ENCODE results near the gene EPC2.

EPC2 gene

DNA sequence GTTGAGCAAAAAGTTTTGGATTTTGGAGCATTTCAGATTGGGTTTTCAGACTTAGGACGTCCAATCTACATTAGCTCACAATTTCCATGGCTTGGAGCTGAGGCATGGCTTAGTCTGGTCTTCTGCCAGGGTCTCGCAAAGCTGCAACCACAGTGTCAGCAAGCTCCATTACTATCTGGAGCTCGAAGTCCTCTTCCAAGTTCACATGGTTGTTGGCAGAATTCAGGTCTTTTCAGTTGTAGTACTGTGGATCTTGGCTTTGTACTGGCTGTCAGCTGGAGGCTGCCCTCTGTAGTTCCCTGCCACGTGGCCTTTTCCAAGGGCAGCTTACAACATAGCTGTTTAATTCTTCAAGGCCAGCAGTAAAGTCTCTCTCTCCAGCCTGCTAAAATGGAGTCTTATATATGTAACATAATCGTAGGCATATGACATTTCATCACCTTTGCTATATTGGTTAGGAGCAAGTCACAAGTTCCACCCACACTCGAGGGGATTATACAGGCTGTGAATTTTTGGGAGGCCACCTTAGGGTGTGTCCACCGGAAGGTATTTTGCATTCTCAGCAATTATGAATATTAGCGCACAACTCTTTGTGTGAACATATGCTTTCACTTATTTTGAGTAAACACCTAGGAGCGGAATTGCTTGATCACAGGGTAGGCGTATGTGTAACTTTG, 41.5 kb upstream of the EPC2 start:
- H3K9me2 ChIP-seq (replicated peaks; ENCODE audit: control insufficient read depth, low read length): no peaks in the 10 kb centered on the region
- no peaks in the 10 kb centered on the region for H3K9me3 ChIP-seq (ENCODE audit: control insufficient read depth, insufficient read depth, low read length)
- no peak overlapping the region for H3K4me3 ChIP-seq (ENCODE audit: low read length)
- no peaks in the 10 kb centered on the region for H3K79me2 ChIP-seq (ENCODE audit: control insufficient read depth, low read length)
- H3K36me3 ChIP-seq (ENCODE audit: control insufficient read depth, low read length): no peaks in the 10 kb centered on the region
- no peak overlapping the region for H3K4me2 ChIP-seq (ENCODE audit: low read length)
- no peaks in the 10 kb centered on the region for H3K27me3 ChIP-seq (ENCODE audit: control insufficient read depth, low read length)
- H3K27ac ChIP-seq (ENCODE audit: low read depth, low read length): no peak overlapping the region
- peaks cover 10% of the 10 kb centered on the region for H3K4me1 ChIP-seq (ENCODE audit: control insufficient read depth, low read length)
- H4K20me1 ChIP-seq (ENCODE audit: control insufficient read depth, insufficient read depth, low read depth, low read length): no peaks in the 10 kb centered on the region
- H3F3A ChIP-seq (ENCODE audit: control insufficient read depth, insufficient read depth): no peaks in the 10 kb centered on the region
- TF ChIP-seq EZH2phosphoT487 (IDR thresholded peaks at IDR 0.05; ENCODE audit: borderline replicate concordance, low read length): no peak
- TF ChIP-seq, protein P1, sequence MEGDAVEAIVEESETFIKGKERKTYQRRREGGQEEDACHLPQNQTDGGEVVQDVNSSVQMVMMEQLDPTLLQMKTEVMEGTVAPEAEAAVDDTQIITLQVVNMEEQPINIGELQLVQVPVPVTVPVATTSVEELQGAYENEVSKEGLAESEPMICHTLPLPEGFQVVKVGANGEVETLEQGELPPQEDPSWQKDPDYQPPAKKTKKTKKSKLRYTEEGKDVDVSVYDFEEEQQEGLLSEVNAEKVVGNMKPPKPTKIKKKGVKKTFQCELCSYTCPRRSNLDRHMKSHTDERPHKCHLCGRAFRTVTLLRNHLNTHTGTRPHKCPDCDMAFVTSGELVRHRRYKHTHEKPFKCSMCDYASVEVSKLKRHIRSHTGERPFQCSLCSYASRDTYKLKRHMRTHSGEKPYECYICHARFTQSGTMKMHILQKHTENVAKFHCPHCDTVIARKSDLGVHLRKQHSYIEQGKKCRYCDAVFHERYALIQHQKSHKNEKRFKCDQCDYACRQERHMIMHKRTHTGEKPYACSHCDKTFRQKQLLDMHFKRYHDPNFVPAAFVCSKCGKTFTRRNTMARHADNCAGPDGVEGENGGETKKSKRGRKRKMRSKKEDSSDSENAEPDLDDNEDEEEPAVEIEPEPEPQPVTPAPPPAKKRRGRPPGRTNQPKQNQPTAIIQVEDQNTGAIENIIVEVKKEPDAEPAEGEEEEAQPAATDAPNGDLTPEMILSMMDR (IDR thresholded peaks at IDR 0.05; ENCODE audit: low read depth, low read length, poor library complexity, severe bottlenecking): no peak

DNA sequence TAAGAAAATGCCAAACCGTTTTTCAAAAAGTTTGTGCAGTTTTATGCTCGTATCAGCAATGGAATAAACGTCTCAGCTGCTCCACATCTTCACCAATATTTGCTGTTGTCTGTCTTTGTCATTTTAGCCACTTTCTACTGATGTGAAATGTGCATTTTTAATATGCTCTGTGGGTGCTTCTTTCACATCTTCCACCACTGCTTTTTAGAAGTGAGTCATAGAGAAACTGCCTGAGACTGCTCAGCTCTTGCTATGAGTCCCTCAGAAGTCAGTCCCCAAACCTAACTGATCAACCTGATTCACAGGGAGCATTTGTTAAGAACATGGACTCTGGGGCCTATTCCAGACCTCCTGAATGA, 41.0 kb upstream of the EPC2 start:
- TF ChIP-seq, protein P1 (IDR thresholded peaks at IDR 0.05; ENCODE audit: low read depth, low read length, poor library complexity, severe bottlenecking): no peak
- TF ChIP-seq EZH2phosphoT487 (IDR thresholded peaks at IDR 0.05; ENCODE audit: borderline replicate concordance, low read length): no peak
- H3K36me3 ChIP-seq (ENCODE audit: control insufficient read depth, low read length): no peaks in the 10 kb centered on the region
- no peaks in the 10 kb centered on the region for H3K9me2 ChIP-seq (replicated peaks; ENCODE audit: control insufficient read depth, low read length)
- no peaks in the 10 kb centered on the region for H3K9me3 ChIP-seq (ENCODE audit: control insufficient read depth, insufficient read depth, low read length)
- no peaks in the 10 kb centered on the region for H3F3A ChIP-seq (ENCODE audit: control insufficient read depth, insufficient read depth)
- H3K27ac ChIP-seq (ENCODE audit: low read depth, low read length): no peak overlapping the region
- H3K4me1 ChIP-seq (ENCODE audit: control insufficient read depth, low read length): peaks cover 7% of the 10 kb centered on the region
- no peaks in the 10 kb centered on the region for H4K20me1 ChIP-seq (ENCODE audit: control insufficient read depth, insufficient read depth, low read depth, low read length)
- no peak overlapping the region for H3K4me2 ChIP-seq (ENCODE audit: low read length)
- H3K79me2 ChIP-seq (ENCODE audit: control insufficient read depth, low read length): no peaks in the 10 kb centered on the region
- H3K27me3 ChIP-seq (ENCODE audit: control insufficient read depth, low read length): no peaks in the 10 kb centered on the region
- H3K4me3 ChIP-seq (ENCODE audit: low read length): no peak overlapping the region

DNA sequence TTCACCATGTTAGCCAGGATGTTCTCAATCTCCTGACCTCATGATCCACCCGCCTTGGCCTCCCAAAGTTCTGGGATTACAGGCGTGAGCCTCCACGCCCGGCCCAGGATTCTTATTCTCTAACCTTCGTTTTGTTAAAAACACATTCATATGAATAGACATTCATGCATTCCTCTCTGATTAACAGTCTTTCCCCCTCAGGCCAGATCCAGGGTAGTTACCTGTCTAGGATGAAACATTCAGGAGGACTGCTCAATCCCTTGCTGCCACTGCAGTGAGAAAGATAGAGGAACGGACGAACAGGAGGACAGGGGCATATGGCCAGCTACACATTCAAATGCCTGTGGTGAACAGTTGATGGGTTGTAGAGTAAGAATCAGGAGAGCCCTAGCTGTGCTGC, 39.6 kb upstream of the EPC2 start:
- Histone ChIP-seq H4K20me1 (ENCODE audit: control insufficient read depth, insufficient read depth, low read depth, low read length) (no peaks in the 10 kb centered on the region), H3K4me3 (ENCODE audit: low read length) (no peak overlapping the region), H3K4me2 (ENCODE audit: low read length) (no peak overlapping the region), H3K79me2 (ENCODE audit: control insufficient read depth, low read length) (no peaks in the 10 kb centered on the region), H3K9me3 (ENCODE audit: control insufficient read depth, insufficient read depth, low read length) (no peaks in the 10 kb centered on the region), H3K27me3 (ENCODE audit: control insufficient read depth, low read length) (no peaks in the 10 kb centered on the region), H3K27ac (ENCODE audit: low read depth, low read length) (no peak overlapping the region), H3F3A (ENCODE audit: control insufficient read depth, insufficient read depth) (no peaks in the 10 kb centered on the region), H3K36me3 (ENCODE audit: control insufficient read depth, low read length) (no peaks in the 10 kb centered on the region), H3K4me1 (ENCODE audit: control insufficient read depth, low read length) (no peaks in the 10 kb centered on the region), H3K9me2 (replicated peaks; ENCODE audit: control insufficient read depth, low read length) (no peaks in the 10 kb centered on the region)
- TF ChIP-seq EZH2phosphoT487 (IDR thresholded peaks at IDR 0.05; ENCODE audit: borderline replicate concordance, low read length): no peak
- TF ChIP-seq, protein P1 (IDR thresholded peaks at IDR 0.05; ENCODE audit: low read depth, low read length, poor library complexity, severe bottlenecking): no peak
